Measurements from ENCODE around the gene CYB561.

CYB561 gene, protein sequence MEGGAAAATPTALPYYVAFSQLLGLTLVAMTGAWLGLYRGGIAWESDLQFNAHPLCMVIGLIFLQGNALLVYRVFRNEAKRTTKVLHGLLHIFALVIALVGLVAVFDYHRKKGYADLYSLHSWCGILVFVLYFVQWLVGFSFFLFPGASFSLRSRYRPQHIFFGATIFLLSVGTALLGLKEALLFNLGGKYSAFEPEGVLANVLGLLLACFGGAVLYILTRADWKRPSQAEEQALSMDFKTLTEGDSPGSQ

GRCh38 chr17:63445954-63446752 lies at the start of gene CYB561:
Gene CYB561 (minus strand): TSS chr17:63446306. CDS start chr17:63437547, 8,759 bp downstream.
- peak; percentile 74 to 84 for DNase-seq

DNA sequence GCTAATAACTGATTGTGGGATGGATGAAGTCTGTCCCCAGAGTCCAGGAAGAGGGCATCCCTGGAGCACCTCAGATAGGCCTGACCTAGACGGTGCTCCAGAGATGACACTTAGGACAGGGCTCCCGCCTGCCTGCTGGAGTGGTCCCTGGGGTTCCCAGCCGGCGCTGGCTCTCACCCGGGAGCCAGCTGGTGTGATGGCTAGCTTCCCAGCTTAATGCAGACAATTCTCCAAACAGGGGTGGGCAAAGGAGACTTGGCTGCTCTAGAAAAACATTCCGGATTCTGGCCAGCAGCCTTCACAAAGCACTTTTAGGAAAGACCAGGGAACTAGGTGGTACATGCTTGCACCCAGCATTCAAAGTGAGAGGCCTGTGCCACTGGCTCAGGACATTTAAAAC lies 49.4 kb upstream of the CYB561 start:
- DNase-seq, result no peak

DNA sequence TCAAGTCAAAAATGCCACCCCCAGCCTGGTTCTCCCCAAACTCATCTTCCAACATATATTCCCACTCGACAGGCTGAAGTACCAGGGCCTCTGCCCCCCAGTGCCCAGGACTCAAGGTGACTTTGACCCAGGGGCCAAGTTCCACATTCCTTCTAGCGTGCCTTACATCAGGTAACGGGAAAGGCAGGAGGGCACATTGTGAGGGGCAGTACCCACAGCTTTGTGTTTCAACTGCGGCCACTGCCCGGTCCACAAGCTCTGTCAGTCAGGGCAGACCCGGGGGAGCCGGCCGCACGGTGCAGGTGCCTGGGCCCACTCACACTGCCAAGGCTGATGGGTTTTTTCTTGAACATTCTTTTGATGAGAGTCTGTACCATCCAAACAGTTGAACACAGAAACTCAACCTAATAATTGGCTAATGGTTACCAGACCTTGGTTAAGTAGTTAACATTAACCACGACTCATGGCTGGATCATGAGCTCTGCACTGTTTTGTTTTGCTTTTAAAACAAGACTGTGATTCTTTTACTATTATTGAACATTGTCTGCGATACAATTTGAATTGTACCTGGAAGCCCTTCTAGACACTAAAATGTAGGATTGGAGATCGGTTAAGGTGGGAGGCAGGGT lies 48.3 kb upstream of the CYB561 start:
- DNase-seq, result no peak

- no peak for DNase-seq
Measured at GRCh38 chr17:63493411-63493810, 47.3 kb upstream of the CYB561 start.

GRCh38 chr17:63492940-63493339 lies 46.8 kb upstream of the CYB561 start:
- DNase-seq, result no peak

GRCh38 chr17:63491977-63492618 lies 46.0 kb upstream of the CYB561 start:
- DNase-seq, result no peak

DNA sequence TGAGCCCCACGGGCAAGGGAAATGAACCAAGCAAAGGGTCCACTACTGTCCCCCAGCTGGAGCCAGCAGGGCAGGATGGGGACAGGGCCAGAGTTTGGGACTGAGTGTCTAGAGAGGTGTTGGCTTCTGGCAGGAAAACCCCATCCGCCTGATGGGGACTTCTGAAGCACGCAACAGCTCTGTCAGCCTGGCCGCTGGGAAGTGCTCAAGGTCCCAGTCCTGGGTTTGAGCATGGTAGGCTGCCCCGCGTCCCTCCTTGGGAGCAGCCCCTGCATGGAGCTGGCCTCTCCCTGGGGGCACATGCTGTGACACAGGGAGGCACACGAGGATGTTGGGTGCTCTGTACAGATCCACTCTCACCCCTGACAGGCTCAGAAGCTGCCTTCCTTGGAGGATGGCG lies 45.3 kb upstream of the CYB561 start:
- no peak for DNase-seq

DNA sequence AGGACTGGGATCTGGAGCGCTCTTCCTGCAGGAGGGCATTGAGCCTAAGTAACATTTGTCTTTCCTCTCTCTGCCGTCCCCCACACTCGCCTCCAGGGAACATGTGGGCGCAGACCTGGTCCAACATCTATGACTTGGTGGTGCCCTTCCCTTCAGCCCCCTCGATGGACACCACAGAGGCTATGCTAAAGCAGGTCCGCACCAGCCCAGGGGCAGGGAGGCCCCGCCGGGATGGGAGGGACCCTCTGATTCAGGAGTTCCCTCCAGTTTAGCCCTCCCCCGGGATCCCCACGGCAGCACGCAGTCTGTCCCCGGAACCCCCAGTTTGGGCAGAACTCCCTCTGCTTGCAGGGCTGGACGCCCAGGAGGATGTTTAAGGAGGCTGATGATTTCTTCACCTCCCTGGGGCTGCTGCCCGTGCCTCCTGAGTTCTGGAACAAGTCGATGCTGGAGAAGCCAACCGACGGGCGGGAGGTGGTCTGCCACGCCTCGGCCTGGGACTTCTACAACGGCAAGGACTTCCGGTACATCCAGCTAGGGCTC lies 44.8 kb upstream of the CYB561 start:
- DNase-seq, result no peak

GRCh38 chr17:63490329-63490728 lies 44.2 kb upstream of the CYB561 start:
- DNase-seq, result no peak

DNA sequence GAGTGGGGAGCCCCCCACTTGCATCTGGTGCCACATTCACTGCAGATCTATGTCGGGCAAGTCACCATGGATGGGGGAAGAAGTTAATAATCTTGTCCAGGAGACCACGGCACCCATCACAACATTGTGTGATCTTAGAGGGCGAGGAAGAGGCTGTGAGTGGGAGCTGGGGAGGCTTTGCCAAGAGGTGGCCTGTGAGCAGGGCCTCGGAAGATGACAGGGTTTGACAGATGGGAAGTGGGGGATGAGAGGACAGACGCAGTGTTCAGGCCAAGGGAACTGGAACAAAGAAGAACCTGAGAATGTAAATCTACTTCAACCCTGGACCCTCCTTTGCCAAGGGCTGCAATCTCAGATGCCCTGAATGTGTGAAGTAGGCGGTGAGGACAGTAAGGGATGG lies 43.2 kb upstream of the CYB561 start:
- no peak for DNase-seq

- no peak for DNase-seq
Measured at GRCh38 chr17:63488851-63489250, 42.7 kb upstream of the CYB561 start.

DNA sequence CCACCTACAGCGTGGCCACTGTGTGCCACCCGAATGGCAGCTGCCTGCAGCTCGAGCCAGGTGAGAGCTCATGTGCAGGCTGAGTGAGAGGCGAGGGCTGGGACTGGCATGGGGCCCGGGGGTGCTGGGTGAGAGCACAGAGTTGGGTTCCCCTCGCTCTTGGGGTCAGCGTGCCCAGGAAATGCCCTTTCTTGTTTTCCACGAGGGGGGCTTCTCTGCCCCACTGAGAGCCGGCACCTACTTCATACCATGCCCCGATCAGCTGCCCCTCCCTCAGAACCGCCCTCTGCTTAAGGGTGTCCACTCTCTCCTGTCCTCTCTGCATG lies 40.9 kb upstream of the CYB561 start:
- DNase-seq, result no peak

GRCh38 chr17:63486317-63487013 lies 40.4 kb upstream of the CYB561 start:
- DNase-seq, result no peak

- no peak for DNase-seq
Measured at GRCh38 chr17:63483655-63484575, 37.8 kb upstream of the CYB561 start.

GRCh38 chr17:63483038-63483437 lies 36.9 kb upstream of the CYB561 start:
- no peak for DNase-seq

DNA sequence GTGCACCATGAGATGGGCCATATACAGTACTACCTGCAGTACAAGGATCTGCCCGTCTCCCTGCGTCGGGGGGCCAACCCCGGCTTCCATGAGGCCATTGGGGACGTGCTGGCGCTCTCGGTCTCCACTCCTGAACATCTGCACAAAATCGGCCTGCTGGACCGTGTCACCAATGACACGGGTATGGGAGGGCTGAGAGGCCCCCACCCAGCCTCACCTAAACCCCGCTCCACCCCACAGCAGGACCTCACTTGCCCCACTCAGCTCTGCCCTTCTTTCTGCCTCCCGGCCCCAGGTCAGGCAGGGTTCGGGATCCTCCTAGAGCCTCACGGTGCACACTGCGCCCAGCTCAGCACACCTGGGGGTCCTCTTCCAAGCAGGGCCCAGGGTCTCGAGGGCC lies 36.4 kb upstream of the CYB561 start:
- DNase-seq, result no peak

DNA sequence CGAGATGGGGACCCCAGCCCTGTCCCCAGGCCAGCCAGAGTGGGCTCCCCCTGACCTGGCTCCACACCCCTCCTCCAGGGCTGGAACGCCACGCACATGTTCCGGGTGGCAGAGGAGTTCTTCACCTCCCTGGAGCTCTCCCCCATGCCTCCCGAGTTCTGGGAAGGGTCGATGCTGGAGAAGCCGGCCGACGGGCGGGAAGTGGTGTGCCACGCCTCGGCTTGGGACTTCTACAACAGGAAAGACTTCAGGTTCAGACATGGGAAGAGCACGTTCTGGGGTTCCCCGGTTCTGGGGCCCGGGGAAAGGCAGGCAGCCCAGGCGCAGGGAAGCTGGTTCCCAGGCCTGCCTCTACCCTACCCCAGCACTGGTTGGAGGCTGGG lies 35.4 kb upstream of the CYB561 start:
- DNase-seq, result no peak

- DNase-seq, result no peak
Measured at GRCh38 chr17:63480826-63481487, 34.9 kb upstream of the CYB561 start.

GRCh38 chr17:63480192-63480784 lies 34.2 kb upstream of the CYB561 start:
- no peak for DNase-seq

GRCh38 chr17:63479495-63480184 lies 33.5 kb upstream of the CYB561 start:
- no peak for DNase-seq
